Diencephalon (tissue), 1 donor: ENCODE measurements around the gene CLPSL1. TPM values are rescaled to one million over a fixed set of nuclear protein-coding genes. Genes with fewer than 3 reads are reported as not detected.

Experiments
- total RNA-seq: library from RNA; depleted of rRNA; stranded (reverse); fragments of >200 nt; gene quantifications from one replicate; pipeline ENCODE4 v1.2.3, GENCODE V29; 2014

Gene CLPSL1, protein sequence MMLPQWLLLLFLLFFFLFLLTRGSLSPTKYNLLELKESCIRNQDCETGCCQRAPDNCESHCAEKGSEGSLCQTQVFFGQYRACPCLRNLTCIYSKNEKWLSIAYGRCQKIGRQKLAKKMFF
- total RNA-seq: not detected

DNA sequence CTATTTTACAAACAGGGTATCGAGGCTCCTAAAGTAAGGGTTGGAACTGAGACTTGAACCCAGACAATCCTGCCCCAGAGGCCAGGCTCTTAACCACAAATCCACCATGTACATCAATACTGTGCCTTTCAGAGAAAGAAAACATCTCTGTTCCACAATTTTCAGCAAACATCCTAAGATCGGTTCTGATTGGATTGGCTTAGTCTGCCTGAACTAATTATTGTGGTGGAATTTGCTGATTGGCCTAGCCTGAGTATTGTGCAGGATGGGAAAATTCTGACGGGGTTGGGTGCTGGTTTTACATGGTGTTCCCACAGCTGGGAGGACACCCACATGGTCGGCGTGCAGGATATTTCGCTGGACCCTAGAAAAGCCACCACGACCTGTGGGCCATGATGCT is at the start of gene CLPSL1:
Gene CLPSL1 (plus strand): TSS at position 301 of the 400 bp plus-strand sequence. CDS start 92 bp downstream, at position 393.

DNA sequence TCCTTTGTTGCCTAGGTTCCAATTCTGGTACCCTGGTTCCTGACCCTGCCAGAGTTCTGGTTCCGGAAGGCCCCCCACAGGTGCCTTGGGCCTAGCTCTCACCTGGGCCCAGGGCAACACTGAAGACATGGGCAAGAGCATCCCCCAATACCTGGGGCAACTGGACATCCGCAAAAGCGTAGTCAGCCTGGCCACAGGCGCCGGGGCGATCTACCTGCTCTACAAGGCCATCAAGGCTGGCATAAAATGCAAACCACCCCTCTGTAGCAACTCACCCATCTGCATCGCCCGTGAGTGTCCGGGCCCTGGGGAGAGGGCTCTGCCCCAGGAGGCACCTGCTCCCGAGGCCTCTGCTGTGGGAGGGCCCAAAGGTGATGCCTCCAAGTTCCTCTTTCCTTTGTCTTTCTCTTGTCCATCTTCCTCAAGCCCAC is 43.8 kb upstream of the CLPSL1 start, which contains the start of gene ARMC12:
Gene ARMC12 (plus strand): TSS at position 51 of the 431 bp plus-strand sequence. CDS start 77 bp downstream, at position 128.

DNA sequence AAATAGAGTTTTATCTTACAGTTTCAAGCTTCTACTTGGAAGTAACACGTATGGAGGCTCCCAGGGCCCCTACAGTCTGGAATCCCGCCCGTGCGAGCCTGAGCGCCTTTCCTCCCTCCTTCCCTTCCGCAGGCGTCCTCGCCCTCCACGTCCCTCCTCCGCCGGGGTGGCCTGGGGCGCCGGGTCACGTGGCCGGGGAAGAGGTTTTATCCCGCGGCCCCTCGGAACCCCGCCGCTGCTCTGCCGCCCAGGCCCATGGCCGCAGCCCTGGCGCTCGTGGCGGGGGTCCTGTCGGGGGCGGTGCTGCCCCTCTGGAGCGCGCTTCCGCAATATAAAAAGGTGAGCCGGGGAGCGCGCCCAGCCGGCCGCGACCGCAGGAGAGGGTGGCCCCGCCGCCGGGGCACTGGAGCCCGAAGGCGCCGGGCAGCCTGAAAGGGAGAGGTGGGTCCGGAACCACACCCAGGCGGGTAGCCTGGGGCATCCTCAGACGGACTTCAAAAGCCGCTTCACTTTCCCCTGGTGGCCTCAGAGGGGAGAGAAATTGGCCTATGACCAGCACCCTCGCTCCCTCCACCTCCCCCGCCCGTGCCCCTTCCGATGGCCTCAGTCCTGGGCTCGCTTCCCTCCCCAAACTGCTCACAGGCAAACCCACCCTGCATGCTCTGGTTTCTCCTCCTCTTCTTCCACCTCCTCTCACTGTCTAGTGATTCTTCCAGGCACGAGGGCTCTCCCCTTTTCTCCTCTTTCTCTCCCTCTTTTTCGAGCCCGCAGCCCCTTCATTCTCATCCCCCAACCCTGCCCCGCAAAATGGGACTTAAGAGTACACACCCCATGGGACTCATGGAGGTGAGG is 4.2 kb upstream of the CLPSL1 start, which contains the start of gene CLPSL2:
Gene CLPSL2 (plus strand): TSS at position 235 of the 852 bp plus-strand sequence. CDS start 21 bp downstream, at position 256.

DNA sequence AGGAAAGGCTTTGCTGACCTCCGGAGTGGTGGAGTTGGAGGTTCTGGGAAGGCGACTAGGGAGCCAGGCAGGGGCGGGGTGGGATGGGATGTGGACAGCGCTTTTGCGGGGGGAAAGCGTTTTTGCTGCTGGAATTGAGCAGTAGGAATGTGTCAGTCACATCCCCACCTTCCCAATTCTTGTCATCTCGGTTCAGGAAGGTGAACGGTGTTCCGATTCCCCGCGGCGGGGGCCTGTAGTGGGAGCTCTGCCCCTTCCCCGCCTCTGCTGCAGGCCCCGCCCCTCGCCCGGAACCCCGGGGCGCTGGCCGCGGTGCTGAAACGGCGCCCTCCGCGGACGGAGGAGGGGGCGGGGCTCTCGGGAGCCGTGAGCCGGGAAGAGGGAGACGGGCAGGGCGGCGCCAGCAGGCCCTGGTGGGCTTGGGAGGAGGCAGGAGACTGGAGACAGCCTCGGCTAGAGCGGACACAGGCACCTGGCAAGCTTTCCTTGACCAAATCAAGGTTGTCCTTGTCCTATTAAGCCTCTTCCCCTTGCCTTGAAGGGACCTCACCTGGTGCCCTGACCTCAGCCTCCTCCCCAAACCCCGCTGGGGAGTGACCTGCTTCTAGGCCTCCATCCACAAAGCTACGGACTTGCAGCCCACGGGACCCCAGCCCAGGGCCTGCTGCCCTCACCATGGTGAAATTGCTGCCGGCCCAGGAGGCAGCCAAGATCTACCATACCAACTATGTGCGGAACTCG is 24.3 kb downstream of the CLPSL1 start, which contains the start of gene LHFPL5:
Gene LHFPL5 (plus strand): TSS at position 357 of the 741 bp plus-strand sequence. CDS start 319 bp downstream, at position 676.

Other genes starting within 250 kb of the CLPSL1 start
- 3.2 TPM for gene FKBP5, start 92.1 kb upstream of the CLPSL1 start, total RNA-seq
- not detected for gene ARMC12, start 44.0 kb upstream of the CLPSL1 start, total RNA-seq
- gene CLPSL2, start 4.4 kb upstream of the CLPSL1 start, total RNA-seq: not detected
- gene CLPS, start 16.3 kb downstream of the CLPSL1 start, total RNA-seq: not detected
- 2.1 TPM for gene LHFPL5, start 24.3 kb downstream of the CLPSL1 start, total RNA-seq
- 87.7 TPM for gene SRPK1, start 140.1 kb downstream of the CLPSL1 start, total RNA-seq
- 9.0 TPM for gene SLC26A8, start 243.6 kb downstream of the CLPSL1 start, total RNA-seq
- 39.4 TPM for gene MAPK14, start 246.8 kb downstream of the CLPSL1 start, total RNA-seq